GM19099 (cell line): Measurements from ENCODE around the gene ACTN1.

ENCODE experiments used
- POLR2A ChIP-seq: IDR thresholded peaks from 3 replicates; pipeline ENCODE4 v1.6.1; 2011; ENCODE audit warnings: low read depth; ENCODE audit not compliant: insufficient read length; ENCODE audit errors: extremely low read depth

ACTN1 gene

GRCh38 chr14:68962681-68963080 lies 16.4 kb downstream of the ACTN1 start:
- TF ChIP-seq POLR2A, result no peak

DNA sequence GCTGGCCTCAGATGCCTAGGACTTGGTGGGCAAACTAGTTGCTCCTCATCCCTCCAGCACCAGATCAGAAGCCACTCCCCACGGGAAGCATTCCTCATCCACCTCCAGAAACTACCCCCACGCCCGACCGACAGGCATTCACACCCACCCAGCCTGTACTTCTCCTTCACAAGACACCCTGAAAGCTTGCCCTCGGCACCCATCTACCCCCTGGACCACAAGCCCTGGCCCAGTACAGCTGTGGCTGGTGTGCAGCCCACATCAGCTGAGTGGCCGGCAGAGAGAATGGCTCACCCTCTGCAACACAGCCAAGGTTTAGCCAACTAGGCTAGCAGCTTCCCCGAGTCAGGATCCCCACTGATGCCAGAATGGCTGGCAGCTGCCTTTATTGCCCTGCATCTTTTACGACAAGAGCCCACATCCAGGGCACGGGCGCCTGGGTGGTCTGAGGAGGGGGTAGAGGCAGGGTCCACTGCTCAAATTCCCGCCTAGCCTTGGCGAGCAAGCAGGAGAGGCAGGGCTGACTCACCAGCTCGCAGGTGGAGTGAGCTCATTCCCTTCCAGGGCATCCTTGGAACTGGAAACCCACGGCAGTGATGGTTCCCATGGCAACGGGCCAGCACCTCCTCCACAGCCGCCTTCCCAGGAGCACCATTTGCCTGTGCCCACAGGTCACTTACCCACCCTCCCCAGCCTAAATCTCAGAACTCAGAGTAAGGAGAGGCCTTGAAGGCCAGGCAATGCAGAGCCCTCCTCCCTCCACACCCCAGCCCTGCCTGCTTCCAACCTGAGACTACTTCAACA lies 17.1 kb downstream of the ACTN1 start:
- no peak for TF ChIP-seq POLR2A

DNA sequence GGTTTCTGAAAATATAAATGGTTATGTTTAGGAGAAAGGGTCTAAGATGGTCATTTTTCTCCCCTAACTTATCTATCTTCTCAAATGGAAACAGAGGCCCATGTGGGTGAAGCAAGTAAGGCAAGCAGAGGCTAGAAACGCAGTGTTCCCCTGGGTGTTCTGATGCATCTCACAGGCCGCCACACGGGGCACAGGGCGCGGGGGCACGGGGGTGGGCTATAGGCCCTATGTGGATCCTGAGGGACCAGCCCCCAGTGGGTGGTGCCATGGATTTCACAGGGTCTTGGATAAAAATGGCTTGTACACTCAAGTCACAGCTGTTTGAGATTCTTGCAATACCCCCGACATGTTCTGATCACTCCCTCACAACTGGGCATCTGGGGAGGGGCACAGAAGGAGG lies 17.7 kb downstream of the ACTN1 start:
- TF ChIP-seq POLR2A, result no peak

- no peak for TF ChIP-seq POLR2A
Observed at GRCh38 chr14:68960123-68960522, 19.0 kb downstream of the ACTN1 start.

DNA sequence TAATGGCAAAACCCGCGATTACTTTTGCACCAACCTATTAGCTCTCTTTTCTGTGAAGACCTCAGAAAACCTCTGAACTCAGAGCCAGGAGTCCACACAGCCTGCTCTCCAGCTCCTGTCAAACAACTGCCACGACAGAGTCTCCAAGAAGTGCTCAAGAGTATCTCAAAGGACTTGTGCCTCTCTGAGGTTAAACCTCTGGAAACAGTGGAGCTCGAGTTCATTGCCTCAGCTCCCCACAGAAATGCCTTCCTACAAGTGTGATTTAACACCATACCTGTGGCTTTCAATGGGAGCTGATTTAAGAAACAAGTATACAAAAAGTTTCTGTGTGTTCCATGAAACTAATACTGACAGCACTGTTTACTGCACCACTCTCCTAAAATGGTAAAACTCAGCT lies 20.1 kb downstream of the ACTN1 start:
- no peak for TF ChIP-seq POLR2A

DNA sequence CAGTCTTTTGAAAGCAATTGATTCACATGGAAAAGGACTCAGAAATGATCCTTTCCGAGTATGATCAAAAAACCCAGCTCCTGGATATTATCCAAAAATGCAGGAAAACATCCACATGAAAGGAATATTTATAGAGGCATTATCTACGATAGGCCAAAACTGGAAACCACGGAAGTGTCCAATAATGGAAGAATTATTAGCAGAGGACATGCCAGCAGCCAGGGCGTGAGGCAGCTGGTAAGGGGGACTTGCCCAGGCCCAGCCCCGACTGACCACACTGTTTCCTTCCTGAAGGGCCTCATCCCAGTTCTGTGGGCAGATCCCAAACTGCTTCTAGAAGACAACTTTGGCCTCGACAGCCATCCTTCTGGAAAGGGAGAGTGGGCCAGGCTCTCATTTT lies 20.5 kb downstream of the ACTN1 start:
- TF ChIP-seq POLR2A, result no peak

- TF ChIP-seq POLR2A, result no peak
Observed at GRCh38 chr14:68957775-68958174, 21.3 kb downstream of the ACTN1 start.

GRCh38 chr14:68956724-68957123 lies 22.4 kb downstream of the ACTN1 start:
- no peak for TF ChIP-seq POLR2A

DNA sequence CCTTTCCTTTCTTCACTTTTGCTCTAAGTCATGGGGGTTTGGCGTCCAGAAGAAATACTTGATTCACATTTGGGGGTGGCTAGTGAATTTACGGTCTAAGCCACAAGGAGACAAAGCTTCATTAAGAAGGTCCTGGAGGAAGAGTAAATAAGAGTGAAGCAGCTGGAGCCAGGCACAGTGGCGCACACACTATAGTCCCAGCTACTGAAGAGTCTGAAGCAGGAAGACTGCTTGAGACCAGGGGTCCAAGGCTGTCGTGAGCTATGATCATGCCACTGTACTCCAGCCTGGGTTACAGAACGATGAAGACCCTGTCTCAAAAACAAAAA lies 23.3 kb downstream of the ACTN1 start:
- no peak for TF ChIP-seq POLR2A

DNA sequence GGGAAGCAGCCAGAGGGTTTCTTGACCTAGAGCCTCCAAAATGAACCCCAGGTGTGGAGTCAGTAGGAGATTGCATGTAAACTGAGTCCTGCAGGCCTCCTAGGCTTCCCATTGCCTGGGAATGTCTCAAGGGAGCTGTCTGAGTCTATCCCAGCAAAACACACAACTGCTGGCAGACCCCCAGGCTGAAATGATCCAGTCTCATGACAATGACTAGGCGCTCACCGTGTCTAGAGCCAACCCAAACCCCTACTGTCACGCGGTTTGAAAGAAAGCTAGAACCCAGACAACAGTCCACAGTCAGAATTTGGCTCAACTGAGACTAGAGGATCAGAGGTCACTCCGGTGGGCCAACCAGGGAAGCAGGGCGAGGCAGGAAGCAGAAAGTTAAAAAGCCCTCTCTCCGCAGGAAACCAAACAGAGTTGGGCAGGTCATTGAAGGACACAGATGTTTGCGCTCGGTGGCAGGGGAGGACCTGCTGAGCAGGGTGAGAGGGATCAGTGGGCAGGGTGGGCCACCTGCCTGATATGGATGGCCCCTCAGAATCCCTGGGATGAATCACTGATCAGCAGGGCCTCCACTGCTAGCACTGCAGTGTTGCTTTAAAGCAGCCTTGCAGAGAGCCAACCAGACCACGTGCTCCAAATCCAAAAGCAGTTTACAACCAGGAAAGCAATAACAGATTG lies 23.8 kb downstream of the ACTN1 start:
- no peak for TF ChIP-seq POLR2A

- no peak for TF ChIP-seq POLR2A
Observed at GRCh38 chr14:68953196-68953555, 25.9 kb downstream of the ACTN1 start.

GRCh38 chr14:68952531-68953195 lies 26.4 kb downstream of the ACTN1 start:
- TF ChIP-seq POLR2A, result no peak

- TF ChIP-seq POLR2A, result no peak
Observed at GRCh38 chr14:68951800-68952530, 27.1 kb downstream of the ACTN1 start.

- no peak for TF ChIP-seq POLR2A
Observed at GRCh38 chr14:68951035-68951797, 27.9 kb downstream of the ACTN1 start.

GRCh38 chr14:68950111-68950510 lies 29.0 kb downstream of the ACTN1 start:
- TF ChIP-seq POLR2A, result no peak
